Neural crest cell (in vitro differentiated cells): Measurements from ENCODE around the gene GDF9. TPM values are rescaled to one million over a fixed set of nuclear protein-coding genes. Genes with fewer than 3 reads are reported as not detected.

ENCODE experiments used
- DNase-seq: peaks from one replicate; pipeline ENCODE4 v3.0.0; 2021; ENCODE audit warnings: low read depth, mixed read lengths, low spot score
- H3K27ac Mint-ChIP-seq: one replicate; pipeline ENCODE4 v1.8.0; 2021; ENCODE audit warnings: mild to moderate bottlenecking, mixed read lengths; ENCODE audit not compliant: unreplicated experiment
- H3K27me3 Mint-ChIP-seq: 2 replicates; pipeline ENCODE4 v1.8.0; 2021; ENCODE audit warnings: low read depth, mild to moderate bottlenecking, mixed read lengths
- H3K36me3 Mint-ChIP-seq: 2 replicates; pipeline ENCODE4 v1.8.0; 2021; ENCODE audit warnings: low read depth, mild to moderate bottlenecking, mixed read lengths
- H3K4me1 Mint-ChIP-seq: 2 replicates; pipeline ENCODE4 v1.8.0; 2021; ENCODE audit warnings: mixed read lengths
- H3K4me3 Mint-ChIP-seq: one replicate; pipeline ENCODE4 v1.8.0; 2021; ENCODE audit warnings: mild to moderate bottlenecking, mixed read lengths
- H3K9me3 Mint-ChIP-seq: 2 replicates; pipeline ENCODE4 v1.8.0; 2021; ENCODE audit warnings: mixed read lengths
- CTCF ChIP-seq: fragments of 200-600 bp; sonication (generic); conservative IDR thresholded peaks from 2 replicates; pipeline ENCODE4 v1.5.0; 2021; ENCODE audit warnings: antibody characterized with exemption, mild to moderate bottlenecking
- total RNA-seq: library from RNA; stranded (reverse); gene quantifications from 2 replicates; pipeline ENCODE4 v1.2.1, GENCODE V29; 2021

GDF9 gene
- total RNA-seq, 1 donor from 2014 or later: 0.49 TPM

GRCh38 chr5:132825834-132826391, 40.4 kb downstream of the GDF9 start:
- Mint-ChIP-seq H3K27me3 (peaks cover 60% of the 10 kb centered on the region), H3K36me3 (no peaks in the 10 kb centered on the region), H3K27ac (no peak overlapping the region), H3K4me3 (no peak overlapping the region), H3K9me3 (no peaks in the 10 kb centered on the region), H3K4me1 (peaks cover 23% of the 10 kb centered on the region)
- no peak for TF ChIP-seq CTCF
- DNase-seq: no peak

GRCh38 chr5:132825033-132825833, 41.0 kb downstream of the GDF9 start:
- TF ChIP-seq CTCF: no peak
- peaks cover 29% of the 10 kb centered on the region for H3K4me1 Mint-ChIP-seq
- peaks cover 60% of the 10 kb centered on the region for H3K27me3 Mint-ChIP-seq
- H3K36me3 Mint-ChIP-seq: no peaks in the 10 kb centered on the region
- no peak overlapping the region for H3K27ac Mint-ChIP-seq
- no peaks in the 10 kb centered on the region for H3K9me3 Mint-ChIP-seq
- no peak for DNase-seq
- H3K4me3 Mint-ChIP-seq: peak overlapping the region; percentile 49

GRCh38 chr5:132824426-132824825, 41.8 kb downstream of the GDF9 start:
- H3K4me3 Mint-ChIP-seq: no peak overlapping the region
- H3K4me1 Mint-ChIP-seq: peaks cover 32% of the 10 kb centered on the region
- no peak for DNase-seq

GRCh38 chr5:132823481-132824050, 42.7 kb downstream of the GDF9 start:
- Mint-ChIP-seq H3K36me3 (no peaks in the 10 kb centered on the region), H3K27me3 (peaks cover 57% of the 10 kb centered on the region), H3K4me3 (peak overlapping the region; percentile 57), H3K27ac (no peak overlapping the region), H3K9me3 (no peaks in the 10 kb centered on the region), H3K4me1 (peaks cover 27% of the 10 kb centered on the region)
- no peak for DNase-seq
- no peak for TF ChIP-seq CTCF

More at GRCh38 chr5:132824426-132824825, 41.8 kb downstream of the GDF9 start:
- TF ChIP-seq CTCF: no peak
- H3K27ac Mint-ChIP-seq: no peak overlapping the region
- peaks cover 57% of the 10 kb centered on the region for H3K27me3 Mint-ChIP-seq
- no peaks in the 10 kb centered on the region for H3K9me3 Mint-ChIP-seq
- no peaks in the 10 kb centered on the region for H3K36me3 Mint-ChIP-seq

GRCh38 chr5:132822650-132823480, 43.4 kb downstream of the GDF9 start:
- Mint-ChIP-seq H3K27ac (no peak overlapping the region), H3K27me3 (peaks cover 53% of the 10 kb centered on the region), H3K4me3 (peak overlapping the region; percentile 57), H3K36me3 (no peaks in the 10 kb centered on the region), H3K4me1 (peaks cover 27% of the 10 kb centered on the region), H3K9me3 (no peaks in the 10 kb centered on the region)
- no peak for TF ChIP-seq CTCF
- no peak for DNase-seq
